IMR-90 (cell line): ENCODE measurements around the gene IRGQ.

Experiments
- BHLHE40 ChIP-seq: fragments of 150-350 bp; IDR thresholded peaks from 2 replicates; pipeline ENCODE4 v1.6.1; 2016; ENCODE audit warnings: mild to moderate bottlenecking, low read depth, low read length
- CEBPB ChIP-seq: IDR thresholded peaks from 2 replicates; pipeline ENCODE4 v1.6.1; 2012; ENCODE audit warnings: low read depth, low read length, improper control_type of control experiment
- CTCF ChIP-seq: conservative IDR thresholded peaks from 2 replicates; pipeline ENCODE4 v1.5.1; 2012; ENCODE audit warnings: mild to moderate bottlenecking, low read depth, low read length, improper control_type of control experiment
- FOS ChIP-seq: fragments of 150-350 bp; IDR thresholded peaks from 2 replicates; pipeline ENCODE4 v1.6.1; 2016; ENCODE audit warnings: low read depth, low read length
- MAFK ChIP-seq: IDR thresholded peaks from 2 replicates; pipeline ENCODE4 v1.6.1; 2012; ENCODE audit warnings: low read depth, low read length, improper control_type of control experiment
- MAZ ChIP-seq: IDR thresholded peaks from 2 replicates; pipeline ENCODE4 v1.6.1; 2012; ENCODE audit warnings: low read depth, mild to moderate bottlenecking, low read length, improper control_type of control experiment, moderate library complexity, borderline replicate concordance
- MXI1 ChIP-seq: IDR thresholded peaks from 2 replicates; pipeline ENCODE4 v1.6.1; 2012; ENCODE audit warnings: low read depth, mild to moderate bottlenecking, low read length, moderate library complexity, borderline replicate concordance
- NFE2L2 ChIP-seq: fragments of 150-350 bp; IDR thresholded peaks from 2 replicates; pipeline ENCODE4 v1.6.1; 2016; ENCODE audit warnings: low read depth, mild to moderate bottlenecking, low read length
- POLR2A ChIP-seq: IDR thresholded peaks from 2 replicates; pipeline ENCODE4 v1.6.1; 2012; ENCODE audit warnings: mild to moderate bottlenecking, low read depth, low read length
- RAD21 ChIP-seq: IDR thresholded peaks from 2 replicates; pipeline ENCODE4 v1.6.1; 2012; ENCODE audit warnings: low read length, improper control_type of control experiment
- RCOR1 ChIP-seq: IDR thresholded peaks from 2 replicates; pipeline ENCODE4 v1.6.1; 2012; ENCODE audit warnings: mild to moderate bottlenecking, low read length, improper control_type of control experiment; ENCODE audit not compliant: insufficient replicate concordance
- RFX5 ChIP-seq: IDR thresholded peaks from 2 replicates; pipeline ENCODE4 v1.8.0; 2012; ENCODE audit warnings: low read depth, mild to moderate bottlenecking, low read length, moderate library complexity
- SMC3 ChIP-seq: fragments of 150-350 bp; IDR thresholded peaks from 2 replicates; pipeline ENCODE4 v1.6.1; 2016; ENCODE audit warnings: low read depth, mild to moderate bottlenecking, antibody characterized with exemption, low read length, moderate library complexity

GRCh38 chr19:43622956-43623355, 27.0 kb upstream of the IRGQ start:
- TF ChIP-seq CTCF (no peak), CEBPB (no peak), RFX5 (no peak), BHLHE40 (no peak), RAD21 (no peak), POLR2A (no peak), FOS (no peak), NFE2L2 (no peak), RCOR1 (no peak), MAZ (no peak), SMC3 (no peak), MAFK (no peak), MXI1 (no peak)
